Central memory CD4-positive, alpha-beta T cell (primary cell): ENCODE measurements around the gene ZNF454.

ENCODE experiments used
- DNase-seq: peaks from one replicate; pipeline ENCODE4 v3.0.0; 2022
- total RNA-seq, 3 experiments: gene quantifications; one replicate each; lab custom pipeline; 2026; lab: John Stamatoyannopoulos, UW

The ZNF454 gene
- total RNA-seq: 0 to 0.19 (median 0.05) reads per million in 3 experiments

GRCh38 chr5:178940569-178941360 is at the start of gene ZNF454:
TSS of gene ZNF454 (plus strand) at chr5:178941198. CDS start at chr5:178942792, 1,594 bp downstream.
- DNase-seq: no peak

- DNase-seq: peak; percentile 4
These were observed 45.1 kb upstream of the ZNF454 start, which contains the start of gene ZFP2 for GRCh38 chr5:178895615-178896571. TSS of gene ZFP2 (plus strand) at chr5:178895913. CDS start at chr5:178931314, 35,401 bp downstream.

- DNase-seq: no peak
These were observed 41.7 kb upstream of the ZNF454 start for GRCh38 chr5:178899289-178899688.

- DNase-seq: no peak
These were observed 38.1 kb upstream of the ZNF454 start for GRCh38 chr5:178902849-178903248.

DNA sequence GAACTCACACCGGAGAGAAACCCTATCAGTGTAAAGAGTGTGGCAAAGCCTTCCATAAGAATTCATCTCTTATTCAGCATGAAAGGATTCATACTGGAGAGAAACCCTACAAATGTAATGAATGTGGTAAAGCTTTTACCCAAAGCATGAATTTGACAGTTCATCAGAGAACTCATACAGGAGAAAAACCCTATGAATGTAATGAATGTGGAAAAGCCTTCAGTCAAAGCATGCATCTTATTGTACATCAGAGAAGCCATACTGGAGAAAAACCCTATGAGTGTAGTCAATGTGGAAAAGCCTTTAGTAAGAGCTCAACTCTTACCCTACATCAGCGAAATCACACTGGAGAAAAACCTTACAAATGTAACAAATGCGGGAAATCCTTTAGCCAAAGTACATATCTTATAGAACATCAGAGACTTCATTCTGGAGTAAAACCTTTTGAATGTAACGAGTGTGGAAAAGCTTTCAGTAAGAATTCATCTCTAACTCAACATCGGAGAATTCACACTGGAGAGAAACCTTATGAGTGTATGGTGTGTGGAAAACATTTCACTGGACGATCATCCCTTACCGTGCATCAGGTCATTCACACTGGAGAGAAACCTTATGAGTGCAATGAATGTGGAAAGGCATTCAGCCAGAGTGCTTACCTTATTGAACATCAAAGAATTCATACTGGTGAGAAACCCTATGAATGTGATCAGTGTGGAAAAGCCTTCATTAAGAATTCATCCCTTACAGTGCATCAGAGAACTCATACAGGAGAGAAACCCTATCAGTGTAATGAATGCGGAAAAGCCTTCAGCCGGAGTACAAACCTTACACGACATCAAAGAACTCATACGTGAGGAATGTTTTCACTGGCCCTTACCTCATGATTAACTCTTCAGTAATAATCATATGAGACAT is 8.9 kb upstream of the ZNF454 start:
- no peak for DNase-seq

- DNase-seq: no peak
These were observed 363 bp downstream of the ZNF454 start for GRCh38 chr5:178941361-178941760.

DNA sequence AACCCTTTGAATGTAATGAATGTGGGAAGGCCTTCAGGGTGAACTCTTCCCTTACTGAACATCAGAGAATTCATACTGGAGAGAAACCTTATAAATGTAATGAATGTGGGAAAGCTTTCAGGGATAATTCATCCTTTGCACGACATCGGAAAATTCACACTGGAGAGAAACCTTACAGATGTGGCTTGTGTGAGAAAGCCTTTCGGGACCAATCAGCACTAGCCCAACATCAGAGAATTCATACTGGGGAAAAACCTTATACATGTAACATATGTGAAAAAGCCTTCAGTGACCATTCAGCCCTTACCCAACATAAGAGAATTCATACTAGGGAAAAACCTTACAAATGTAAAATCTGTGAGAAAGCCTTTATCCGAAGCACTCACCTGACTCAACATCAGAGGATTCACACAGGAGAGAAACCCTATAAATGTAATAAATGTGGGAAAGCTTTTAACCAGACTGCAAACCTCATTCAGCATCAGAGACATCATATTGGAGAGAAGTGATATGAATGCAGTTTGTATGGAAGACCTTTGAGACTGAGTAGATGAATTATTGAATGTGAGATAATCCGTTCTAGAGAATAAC is 24.6 kb downstream of the ZNF454 start:
- no peak for DNase-seq

GRCh38 chr5:178981381-178981780 is 40.4 kb downstream of the ZNF454 start:
- DNase-seq: no peak

- no peak for DNase-seq
These were observed 41.9 kb downstream of the ZNF454 start for GRCh38 chr5:178982941-178983340.

GRCh38 chr5:178983728-178984127 is 42.7 kb downstream of the ZNF454 start:
- no peak for DNase-seq

DNA sequence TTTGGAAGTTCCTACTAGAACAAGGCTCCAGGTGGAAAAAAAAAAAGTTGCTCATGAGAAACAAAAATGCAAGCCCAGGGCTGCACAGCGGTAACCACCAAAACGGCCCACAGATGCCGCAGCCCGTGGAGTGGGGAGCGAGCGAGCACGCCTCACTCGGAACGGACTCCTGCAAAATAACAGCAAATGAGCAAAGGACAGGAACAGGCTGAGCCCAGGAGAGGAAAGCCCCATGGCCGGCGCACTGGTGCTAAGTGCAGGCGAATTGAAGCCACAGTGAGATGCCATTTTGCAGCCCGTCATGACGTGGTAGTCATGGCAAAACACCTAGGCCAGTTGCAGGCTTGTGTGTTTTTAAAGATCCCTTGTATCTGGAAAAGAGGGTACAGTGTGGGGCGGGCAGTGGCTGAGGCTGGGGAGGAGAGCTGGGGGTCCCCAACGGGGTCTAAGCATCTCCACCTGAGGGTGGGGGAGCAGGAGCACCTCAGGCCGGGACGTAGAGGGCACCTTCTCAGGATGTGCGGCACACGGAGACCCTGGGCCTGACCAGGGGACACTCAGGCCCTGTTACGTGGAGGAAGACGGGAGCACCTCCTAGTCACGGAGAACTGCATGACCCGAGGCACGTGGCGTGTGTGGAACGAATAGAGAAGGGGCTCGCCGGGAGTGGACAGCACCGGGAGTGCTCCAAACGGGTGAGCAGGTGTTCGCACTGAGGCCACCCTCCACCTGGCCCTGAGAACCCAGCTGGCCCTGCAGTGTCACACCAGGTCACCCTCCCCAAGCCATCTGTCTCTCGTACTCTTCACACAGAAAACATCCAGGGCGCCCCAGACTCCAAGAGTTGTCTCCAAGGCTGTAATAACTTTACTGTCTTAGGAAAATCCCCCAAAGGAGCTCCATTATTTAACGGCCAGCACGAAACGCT is 43.4 kb downstream of the ZNF454 start:
- DNase-seq: no peak

DNA sequence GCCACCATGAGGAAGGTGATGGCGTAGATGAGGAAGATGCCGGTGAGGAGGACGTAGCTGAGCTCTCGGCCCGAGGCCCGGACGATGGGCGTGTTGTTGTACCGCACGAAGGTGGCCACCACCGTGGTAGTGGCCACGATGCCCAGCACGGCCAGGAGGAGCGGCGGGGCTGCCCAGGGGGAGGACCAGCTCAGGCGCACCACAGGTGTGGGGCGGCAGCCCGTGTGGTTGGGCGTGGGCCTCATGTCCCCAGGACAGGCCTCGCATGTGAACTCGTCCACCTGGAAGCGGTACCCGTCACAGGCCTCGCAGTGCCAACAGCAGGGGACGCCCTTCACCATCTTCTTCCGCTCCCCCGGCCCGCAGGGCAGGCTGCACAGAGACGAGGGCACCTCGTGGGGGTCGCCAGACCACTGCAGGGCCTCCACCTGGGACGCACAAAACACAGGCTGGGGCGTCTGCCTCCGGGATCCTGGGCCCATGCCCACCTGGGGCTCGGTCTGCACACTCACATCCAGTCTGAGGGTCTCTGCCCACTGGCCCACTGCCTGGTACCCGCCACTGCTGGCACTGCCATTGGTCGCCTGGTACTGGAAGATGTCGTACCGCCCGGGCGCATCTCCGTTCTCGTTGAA is 45.4 kb downstream of the ZNF454 start:
- DNase-seq: no peak

- no peak for DNase-seq
These were observed 47.6 kb downstream of the ZNF454 start for GRCh38 chr5:178988436-178989220.

GRCh38 chr5:178989311-178989710 is 48.3 kb downstream of the ZNF454 start:
- no peak for DNase-seq

DNA sequence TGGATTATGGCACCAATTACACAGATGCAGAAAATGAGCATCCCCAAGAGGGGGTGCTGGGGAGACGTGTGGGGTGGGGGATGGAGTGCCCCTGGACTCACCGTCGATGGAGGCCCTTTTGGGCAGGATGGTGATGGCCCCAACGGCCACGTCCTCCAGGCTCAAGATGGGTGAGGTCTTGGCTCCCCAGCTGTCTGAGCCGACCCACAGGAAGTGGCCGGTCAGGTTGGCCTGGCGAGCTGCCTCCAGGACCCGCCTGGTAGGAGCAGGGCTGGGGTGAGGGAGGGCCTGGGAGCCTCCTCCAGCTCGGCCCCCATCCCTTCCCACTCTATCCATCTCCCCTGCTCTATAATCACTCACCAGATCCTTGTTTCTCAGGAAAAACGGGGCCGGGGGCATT is 49.5 kb downstream of the ZNF454 start:
- DNase-seq: no peak

DNA sequence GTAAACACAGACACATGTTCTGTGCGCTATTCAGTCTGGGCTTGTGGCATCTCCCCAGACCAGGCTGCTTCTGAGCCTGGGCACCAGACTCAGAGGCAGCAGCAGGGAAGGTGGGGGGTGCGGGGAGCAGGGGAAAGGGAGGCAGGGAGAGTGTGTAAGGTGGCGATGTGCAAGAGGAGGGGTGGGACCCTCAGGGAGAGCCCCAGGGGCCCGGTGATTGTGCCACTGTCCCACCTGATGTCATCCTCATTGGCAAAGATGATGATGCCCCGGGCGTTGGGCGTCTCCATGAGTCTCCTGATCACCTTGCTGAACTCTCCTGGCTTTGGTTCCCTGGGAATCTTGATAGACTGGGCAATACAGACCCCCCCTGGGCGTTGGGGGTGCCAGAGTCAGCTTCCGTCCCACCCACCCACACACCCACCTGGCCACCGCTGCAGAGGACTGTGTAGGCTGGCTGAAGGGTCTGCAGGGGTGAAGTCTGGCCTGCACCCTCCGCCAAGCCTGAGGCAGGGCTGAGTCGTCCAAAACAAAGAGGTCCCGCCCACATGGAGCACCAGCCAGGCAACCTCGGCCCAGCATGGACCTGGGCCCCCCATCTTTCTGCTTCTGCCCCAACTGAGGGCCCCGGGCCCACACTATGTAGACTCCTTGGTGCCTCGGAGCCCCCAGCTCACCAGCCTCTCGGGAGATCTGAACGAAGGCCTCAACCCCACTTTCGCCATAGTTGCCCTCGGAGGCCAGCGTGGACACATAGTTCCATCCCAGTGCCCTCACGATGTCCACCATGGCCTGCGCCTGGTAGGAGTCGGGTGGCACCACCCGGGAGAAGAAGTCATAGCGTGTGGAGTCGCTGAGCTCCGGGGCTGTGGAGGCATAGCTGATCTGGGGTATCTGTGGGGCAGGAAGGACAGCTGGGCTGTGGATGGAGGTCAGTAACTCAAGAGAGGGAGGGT is 50.5 kb downstream of the ZNF454 start:
- no peak for DNase-seq

GRCh38 chr5:178992291-178992895 is 51.4 kb downstream of the ZNF454 start:
- no peak for DNase-seq
